GM21526 (cell line): Measurements from ENCODE around the gene CCM2L.

ENCODE experiments used
- ATAC-seq: cut with Tn5 transposase; IDR thresholded peaks from one replicate; pipeline ENCODE4 v1.9.1; 2021; ENCODE audit warnings: moderate library complexity; ENCODE audit not compliant: unreplicated experiment, low FRiP score

The CCM2L gene

GRCh38 chr20:31991339-31991705 is 18.9 kb upstream of the CCM2L start:
- ATAC-seq = no peak

- ATAC-seq = no peak
These were observed 18.2 kb upstream of the CCM2L start for GRCh38 chr20:31992086-31992485.

GRCh38 chr20:31996996-31997395 is 13.2 kb upstream of the CCM2L start:
- ATAC-seq = no peak

- ATAC-seq = no peak
These were observed 12.0 kb upstream of the CCM2L start for GRCh38 chr20:31998246-31998645.

GRCh38 chr20:32003325-32003724 is 6.9 kb upstream of the CCM2L start:
- ATAC-seq = no peak

- no peak for ATAC-seq
These were observed 5.3 kb upstream of the CCM2L start for GRCh38 chr20:32004963-32005362.

- no peak for ATAC-seq
These were observed 4.2 kb upstream of the CCM2L start for GRCh38 chr20:32006053-32006452.

GRCh38 chr20:32006841-32007786 is 3.1 kb upstream of the CCM2L start:
- no peak for ATAC-seq

- ATAC-seq = no peak
These were observed 2.2 kb upstream of the CCM2L start for GRCh38 chr20:32007787-32008616.

GRCh38 chr20:32009564-32009963 is 674 bp upstream of the CCM2L start:
- no peak for ATAC-seq

GRCh38 chr20:32010666-32011065 is 428 bp downstream of the CCM2L start:
- ATAC-seq = no peak

GRCh38 chr20:32012159-32012688 is 2.0 kb downstream of the CCM2L start:
- ATAC-seq = no peak

GRCh38 chr20:32013326-32013725 is 3.1 kb downstream of the CCM2L start:
- no peak for ATAC-seq

- ATAC-seq = no peak
These were observed 7.5 kb downstream of the CCM2L start for GRCh38 chr20:32017711-32018251.

- ATAC-seq = no peak
These were observed 8.3 kb downstream of the CCM2L start for GRCh38 chr20:32018269-32019155.

- ATAC-seq = no peak
These were observed 8.9 kb downstream of the CCM2L start for GRCh38 chr20:32019156-32019510.

- ATAC-seq = no peak
These were observed 9.6 kb downstream of the CCM2L start for GRCh38 chr20:32019563-32020463.

- ATAC-seq = no peak
These were observed 10.9 kb downstream of the CCM2L start for GRCh38 chr20:32021091-32021490.

GRCh38 chr20:32024683-32025295 is 14.6 kb downstream of the CCM2L start:
- ATAC-seq = no peak
